D721Med (cell line): ENCODE data around the gene ABLIM1.

Experiments
- DNase-seq: peaks from one replicate; pipeline ENCODE4 v3.0.0; 2011; ENCODE audit warnings: low spot score; ENCODE audit not compliant: insufficient read length
- FAIRE-seq: peaks from 2 replicates; lab custom pipeline; 2011; peaks lifted over from hg19 to GRCh38; lab: Jason Lieb, UNC
- TF ChIP-seq, protein P1 (sequence below): IDR thresholded peaks from 2 replicates; pipeline ENCODE4 v1.5.1; 2012; ENCODE audit warnings: mild to moderate bottlenecking, control low read depth; ENCODE audit not compliant: insufficient read depth; ENCODE audit errors: missing control alignments

Gene ABLIM1

DNA sequence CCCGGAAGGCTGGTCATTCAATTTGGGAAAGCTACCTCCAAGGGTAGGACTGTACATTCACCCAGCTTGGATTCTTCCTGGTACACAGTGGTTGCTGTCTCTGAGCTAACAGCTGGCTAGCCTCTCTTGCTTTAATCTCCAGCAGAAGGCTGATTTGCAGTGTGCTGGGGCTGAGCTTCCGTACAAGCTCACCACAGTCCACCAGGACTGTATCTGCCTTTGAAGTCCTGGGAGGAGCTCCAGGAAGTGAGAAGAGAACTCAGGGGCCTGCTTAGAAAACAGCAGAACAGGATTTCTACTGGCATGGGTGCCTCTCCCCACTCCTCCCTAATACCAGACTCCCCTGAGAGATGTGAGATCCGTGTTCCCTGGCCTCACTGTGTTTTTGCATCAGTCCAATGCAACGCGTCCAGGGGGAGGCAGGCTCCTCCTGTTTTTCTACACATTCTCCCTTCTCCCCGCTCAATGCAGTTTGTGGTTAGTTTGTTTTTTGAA is 260.4 kb downstream of the ABLIM1 start:
- TF ChIP-seq, protein P1, sequence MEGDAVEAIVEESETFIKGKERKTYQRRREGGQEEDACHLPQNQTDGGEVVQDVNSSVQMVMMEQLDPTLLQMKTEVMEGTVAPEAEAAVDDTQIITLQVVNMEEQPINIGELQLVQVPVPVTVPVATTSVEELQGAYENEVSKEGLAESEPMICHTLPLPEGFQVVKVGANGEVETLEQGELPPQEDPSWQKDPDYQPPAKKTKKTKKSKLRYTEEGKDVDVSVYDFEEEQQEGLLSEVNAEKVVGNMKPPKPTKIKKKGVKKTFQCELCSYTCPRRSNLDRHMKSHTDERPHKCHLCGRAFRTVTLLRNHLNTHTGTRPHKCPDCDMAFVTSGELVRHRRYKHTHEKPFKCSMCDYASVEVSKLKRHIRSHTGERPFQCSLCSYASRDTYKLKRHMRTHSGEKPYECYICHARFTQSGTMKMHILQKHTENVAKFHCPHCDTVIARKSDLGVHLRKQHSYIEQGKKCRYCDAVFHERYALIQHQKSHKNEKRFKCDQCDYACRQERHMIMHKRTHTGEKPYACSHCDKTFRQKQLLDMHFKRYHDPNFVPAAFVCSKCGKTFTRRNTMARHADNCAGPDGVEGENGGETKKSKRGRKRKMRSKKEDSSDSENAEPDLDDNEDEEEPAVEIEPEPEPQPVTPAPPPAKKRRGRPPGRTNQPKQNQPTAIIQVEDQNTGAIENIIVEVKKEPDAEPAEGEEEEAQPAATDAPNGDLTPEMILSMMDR, result no peak
- FAIRE-seq, result no peak
- DNase-seq, result no peak

DNA sequence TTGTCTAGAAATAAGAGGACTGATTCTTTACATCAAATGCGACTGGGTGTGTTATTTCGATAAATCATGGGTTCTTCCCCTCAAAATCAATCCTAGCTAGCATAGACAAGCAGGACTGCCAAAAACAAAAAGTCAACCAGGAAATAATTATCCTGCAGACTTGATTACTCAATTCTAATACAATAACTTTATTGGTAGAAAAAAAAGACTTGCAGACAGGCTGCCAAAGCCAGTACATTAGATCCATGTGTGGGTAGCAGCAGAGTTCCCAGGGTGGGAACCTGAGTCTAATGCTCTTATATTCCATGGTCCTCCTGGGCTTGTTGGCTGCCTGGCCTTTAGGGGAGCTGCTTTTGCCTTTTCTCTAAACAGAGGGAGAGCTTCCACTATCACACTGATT is 261.6 kb downstream of the ABLIM1 start:
- FAIRE-seq (no peak), DNase-seq (no peak)
- TF ChIP-seq, protein P1, result no peak

DNA sequence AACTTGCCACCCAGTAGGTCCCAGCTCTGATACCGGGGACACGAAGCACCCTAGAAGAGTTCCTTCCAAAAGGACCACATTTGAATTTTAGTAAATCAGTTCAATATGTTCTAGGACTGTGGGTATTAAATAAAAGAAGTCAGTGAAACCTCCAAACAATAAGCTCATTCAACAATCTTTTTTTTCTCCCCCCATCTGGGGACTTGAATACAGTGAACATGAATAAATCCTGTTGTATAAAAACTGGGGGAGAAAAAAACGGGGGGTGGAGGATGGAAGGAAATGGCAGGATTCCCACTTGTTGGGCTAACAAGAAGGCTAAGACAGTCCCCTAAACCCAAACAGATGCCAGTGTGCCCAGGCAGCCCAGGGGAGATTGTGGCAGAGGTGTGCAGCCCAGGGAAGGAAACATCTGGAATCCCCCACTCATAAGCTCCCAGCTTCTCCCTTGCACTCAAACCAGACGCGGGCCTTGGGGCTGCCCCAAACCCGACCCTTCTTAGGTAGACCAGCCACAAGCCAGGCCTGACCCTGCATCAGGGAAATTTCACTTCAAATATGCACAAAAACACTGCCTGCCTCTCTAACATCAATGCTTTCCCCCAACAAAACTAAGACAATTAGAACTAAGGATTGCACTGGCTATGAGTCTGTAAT is 262.6 kb downstream of the ABLIM1 start:
- DNase-seq (no peak), FAIRE-seq (no peak)
- TF ChIP-seq, protein P1, result no peak

DNA sequence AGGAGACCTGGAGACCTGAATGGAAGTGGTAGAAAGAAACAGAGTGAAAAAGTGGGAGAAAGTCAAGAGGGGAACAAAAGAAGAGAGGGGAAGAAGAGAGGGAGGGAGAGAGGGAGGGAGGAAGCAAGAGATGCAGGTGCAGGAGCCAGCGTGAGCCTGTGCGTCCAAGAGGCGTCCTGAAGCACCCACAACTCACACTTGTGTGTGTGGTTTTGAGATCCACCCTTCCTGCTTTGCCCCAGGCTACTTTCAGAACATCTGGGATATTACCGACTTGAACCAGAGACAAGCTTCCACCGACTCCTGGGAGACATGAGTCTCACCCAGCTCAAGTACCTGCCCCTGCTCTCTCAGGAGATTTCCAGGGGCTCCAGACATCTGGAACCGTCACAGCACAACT is 263.5 kb downstream of the ABLIM1 start:
- TF ChIP-seq, protein P1, result no peak
- FAIRE-seq, result no peak
- DNase-seq, result no peak

DNA sequence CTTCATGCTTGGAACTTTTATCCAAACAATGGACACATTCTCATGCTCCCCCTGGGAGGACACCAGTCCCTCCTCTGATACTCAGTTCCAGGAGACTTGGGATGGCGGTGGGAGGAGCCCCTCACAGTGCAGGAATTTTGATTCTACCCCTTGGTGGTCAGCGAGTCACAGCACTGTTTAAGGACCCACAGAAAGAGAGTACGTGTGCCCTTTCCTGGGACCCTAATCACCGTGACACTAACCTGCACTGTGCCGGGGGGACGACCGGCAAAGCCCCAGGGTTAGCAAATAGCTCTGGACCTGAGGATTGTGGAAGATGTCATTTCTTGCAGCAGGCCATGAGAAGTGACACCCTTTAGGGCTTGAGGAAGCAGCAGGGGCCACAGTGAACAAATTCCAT is 264.2 kb downstream of the ABLIM1 start:
- DNase-seq, result no peak
- TF ChIP-seq, protein P1, result no peak
- no peak for FAIRE-seq

DNA sequence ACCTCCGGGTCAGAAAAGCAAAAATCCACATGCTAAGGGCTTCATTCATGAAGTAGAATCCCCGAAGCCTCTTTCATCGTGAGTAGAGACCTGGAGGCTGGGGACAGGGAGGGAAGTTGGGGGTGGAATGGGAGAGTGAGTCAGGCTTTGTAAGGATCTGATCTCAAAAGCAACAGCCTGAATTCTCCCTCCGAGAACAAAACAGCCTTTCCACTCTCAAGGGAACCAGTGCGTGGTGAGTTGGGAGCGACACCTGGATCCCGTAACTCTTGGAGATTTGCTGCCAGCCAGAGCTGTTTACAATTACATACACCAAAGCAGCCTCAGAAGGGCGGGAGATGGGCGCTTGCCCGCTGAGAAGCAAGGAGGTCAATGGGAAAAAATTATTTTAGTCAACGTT is 264.6 kb downstream of the ABLIM1 start:
- TF ChIP-seq, protein P1, result no peak
- no peak for DNase-seq
- FAIRE-seq, result no peak

DNA sequence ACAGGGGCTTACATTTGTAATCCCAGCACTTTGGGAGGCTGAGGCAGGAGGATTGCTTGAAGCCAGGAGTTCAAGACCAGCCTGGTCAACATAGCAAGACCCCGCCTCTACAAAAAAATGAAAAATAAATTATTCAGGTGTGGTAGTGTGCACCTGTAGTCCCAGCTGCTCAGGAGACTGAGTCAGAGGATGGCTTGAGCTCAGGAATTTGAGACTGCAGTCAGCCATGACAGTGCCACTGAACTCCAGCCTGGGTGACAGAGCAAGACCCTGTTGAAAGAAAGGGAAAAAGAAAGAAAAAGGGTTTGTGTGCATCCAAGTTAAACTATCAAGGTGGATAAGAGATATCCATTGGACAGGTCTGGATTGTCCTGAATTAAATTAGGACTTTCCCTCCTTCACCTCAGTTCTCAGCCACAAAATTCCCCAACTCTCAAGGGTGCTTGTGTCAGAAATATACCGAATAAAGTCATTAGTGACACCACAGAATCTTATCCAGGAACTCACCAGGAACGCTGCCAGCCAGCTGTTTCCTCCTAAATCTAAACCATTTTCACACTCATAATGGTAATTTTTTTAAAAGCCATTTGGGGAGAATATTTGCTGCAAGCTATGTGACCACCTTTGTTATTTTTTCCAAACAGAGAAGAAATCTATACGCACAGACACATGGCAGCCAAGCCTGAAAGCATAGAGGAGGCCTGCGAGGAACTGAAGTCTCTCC is 265.8 kb downstream of the ABLIM1 start:
- FAIRE-seq, result no peak
- TF ChIP-seq, protein P1, result no peak
- no peak for DNase-seq
